Measurements from ENCODE around the gene AUTS2. TPM values are rescaled to one million over a fixed set of nuclear protein-coding genes. Genes with fewer than 3 reads are reported as not detected.

The AUTS2 gene
- total and polyA plus RNA-seq, 2 of the 8 experiments (the other 6 are each of a cell fraction or from before 2014, with no cell fraction given) = 25.9 to 101 TPM

- H3K18ac ChIP-seq (ENCODE audit: extremely low read depth, low read length) = peak overlapping the region; percentile 36; the same call in 1 of the 2 replicates
- 0 out of 2 replicates have a peak overlapping the region, but pooled peaks have one; percentile 31 for H4K8ac ChIP-seq (ENCODE audit: extremely low read depth, insufficient read depth, low read length)
- no peak overlapping the region for H3K9ac ChIP-seq (replicated peaks in 1 of 4; ENCODE audit: extremely low read depth in 1 of 4, low read depth in 3 of 4, low read length in 3 of 4)
- H3K4me1 ChIP-seq (replicated peaks in 1 of 4; ENCODE audit: control insufficient read depth in 3 of 4, insufficient read depth in 4 of 4, low read length in 3 of 4) = peaks cover 11 to 34% (median 19%) of the 10 kb centered on the region in 4 experiments
- H3K36me3 ChIP-seq (ENCODE audit: control insufficient read depth in 2 of 4, insufficient read depth in 4 of 4, low read length in 3 of 4) = no peaks in the 10 kb centered on the region
- no peak overlapping the region for H3K23ac ChIP-seq (ENCODE audit: insufficient read length)
- H3K79me2 ChIP-seq (ENCODE audit: control insufficient read depth in 1 of 2, insufficient read depth in 2 of 2, low read length in 2 of 2) = no peaks in the 10 kb centered on the region
- H2AFZ ChIP-seq (ENCODE audit: low read length) = no peak overlapping the region
- H3K79me1 ChIP-seq (ENCODE audit: low read depth, low read length) = no peaks in the 10 kb centered on the region
- no peak overlapping the region for H4K5ac ChIP-seq (ENCODE audit: insufficient read length, low read depth, low read length)
- peak overlapping the region; percentile 92 for H2BK12ac ChIP-seq (ENCODE audit: low read depth, low read length)
- H3K9me3 ChIP-seq (ENCODE audit: insufficient read depth in 2 of 2, low read depth in 1 of 2, low read length in 1 of 2) = no peaks in the 10 kb centered on the region
- 81% methylated on average over 16 of the region's 16 CpGs; no CpG with 5 or more reads in 1 of the 2 experiments for WGBS, 2 experiments (ENCODE audit: extremely low coverage in 1 of 2, insufficient coverage in 1 of 2, insufficient read length in 1 of 2, insufficient replicate concordance in 2 of 2, low coverage in 1 of 2, low lambda C conversion rate in 2 of 2, missing lambda C conversion rate in 1 of 2)
- H3K4me3 ChIP-seq (ENCODE audit: extremely low read depth in 1 of 4, insufficient read depth in 2 of 4, low read depth in 3 of 4, low read length in 4 of 4) = no peak overlapping the region
- DNase-seq (ENCODE audit: low read depth in 1 of 2, low spot score in 2 of 2) (no peak), FAIRE-seq (no peak)
- peak overlapping the region; percentile 4 for H2BK120ac ChIP-seq (replicated peaks; ENCODE audit: low read depth, low read length)
- no peak overlapping the region for H3K27ac ChIP-seq (ENCODE audit: low read depth, low read length)
- peak overlapping the region; percentile 49; the same call in 1 of the 2 replicates for H2BK20ac ChIP-seq (ENCODE audit: low read length)
- H3K4ac ChIP-seq (replicated peaks; ENCODE audit: insufficient read length, low read depth, low read length) = no peak overlapping the region
- no peaks in the 10 kb centered on the region; the same call in 1 of the 2 replicates for H3K23me2 ChIP-seq (ENCODE audit: low read depth, low read length)
- ChIA-PET CTCF (ENCODE audit: partially characterized antibody) (interaction anchor here (0.5 to 5.0 kb wide), 35 partner anchors 8 to 1328 kb away, joined by 3 to 46 read pairs (median 4); no protein-coding TSS in a partner anchor), POLR2A (ENCODE audit: partially characterized antibody) (interaction anchor here (1.1 to 2.4 kb wide), 5 partner anchors 20 to 115 kb away, joined by 3 to 9 read pairs (median 6); no protein-coding TSS in a partner anchor)
- H3K14ac ChIP-seq (ENCODE audit: insufficient read length) = no peak overlapping the region
- peak overlapping the region; percentile 12 for H4K91ac ChIP-seq (replicated peaks; ENCODE audit: insufficient read length, low read length)
- H3K27me3 ChIP-seq (replicated peaks in 1 of 4; ENCODE audit: control insufficient read depth in 3 of 4, extremely low read depth in 1 of 4, insufficient read depth in 3 of 4, low read length in 3 of 4) = 0 out of 7 replicates have a peak, but pooled peaks cover 0 to 3% (median 0%) of the 10 kb centered on the region in 4 experiments
- H3K56ac ChIP-seq (replicated peaks; ENCODE audit: insufficient read length, low read depth, low read length) = no peak overlapping the region
- H2BK5ac ChIP-seq (ENCODE audit: low read depth, low read length) = peak overlapping the region; percentile 19; the same call in 1 of the 2 replicates
- no peaks in the 10 kb centered on the region for H4K20me1 ChIP-seq (replicated peaks in 1 of 2; ENCODE audit: control insufficient read depth in 1 of 2, insufficient read depth in 2 of 2, low read length in 2 of 2)
- H3K4me2 ChIP-seq (ENCODE audit: insufficient read depth in 1 of 2, low read depth in 2 of 2, low read length in 2 of 2) = no peak overlapping the region; a peak in 1 of 4 replicates
- H2AK5ac ChIP-seq (ENCODE audit: low read depth, low read length) = no peak overlapping the region
- peak overlapping the region; percentile 90; the same call in 1 of the 2 replicates for H2BK15ac ChIP-seq (ENCODE audit: low read length)
- TF ChIP-seq CBX8 (IDR thresholded peaks at IDR 0.05; ENCODE audit: borderline replicate concordance, low read depth, low read length) (no peak), GABPA (IDR thresholded peaks at IDR 0.05; ENCODE audit: borderline replicate concordance, insufficient read depth, low read length) (no peak), TCF12 (IDR thresholded peaks at IDR 0.05; ENCODE audit: low read depth, low read length) (no peak), RBBP5 (IDR thresholded peaks at IDR 0.05; ENCODE audit: borderline replicate concordance, low read depth, low read length) (no peak), CTCF (IDR thresholded peaks at IDR 0.05; ENCODE audit: control extremely low read depth in 1 of 3, insufficient read depth in 1 of 3, low read depth in 1 of 3, low read length in 3 of 3) (no peak), BCL11A (IDR thresholded peaks at IDR 0.05; ENCODE audit: low read depth in 2 of 2, low read length in 2 of 2) (no peak), CHD2 (IDR thresholded peaks at IDR 0.05; ENCODE audit: low read length) (no peak), KDM1A (IDR thresholded peaks at IDR 0.05; ENCODE audit: borderline replicate concordance, low read length) (no peak)
These were observed 985.9 kb downstream of the AUTS2 start for GRCh38 chr7:70583965-70584883.
